ENCODE results near the gene SYT15.
"Not testable (repeated sequence)": the region's sequence is repeated elsewhere in the genome, so short reads cannot be mapped to it uniquely, and the experiment has no call there.

GRCh38 chr10:46631683-46632082 is 52.8 kb downstream of the SYT15 start:
- not testable (repeated sequence) for TF ChIP-seq ZNF274 (IDR thresholded peaks at IDR 0.05; ENCODE audit: low read depth, low read length); POLR2AphosphoS5 (IDR thresholded peaks at IDR 0.05; ENCODE audit: low read depth, low read length); EZH2phosphoT487 (IDR thresholded peaks at IDR 0.05; ENCODE audit: borderline replicate concordance); FOSL1 (IDR thresholded peaks at IDR 0.05; ENCODE audit: low read depth)

Data from HCT116 (cell line).